K562 (cell line): ENCODE measurements around the gene HYAL1. TPM values are rescaled to one million over a fixed set of nuclear protein-coding genes. Genes with fewer than 3 reads are reported as not detected.

Experiments used
- BCL6 ChIP-seq: fragments of 250-450 bp; sonication (Bioruptor Pico); IDR thresholded peaks from 2 replicates; pipeline ENCODE4 v1.4.0; 2020
- CBFB ChIP-seq: sonication (generic); formaldehyde crosslinking; IDR thresholded peaks from 2 replicates; pipeline ENCODE4 v1.4.0; 2020; ENCODE audit warnings: mild to moderate bottlenecking, missing genetic modification reagents
- CCNT2 ChIP-seq: IDR thresholded peaks from 2 replicates; pipeline ENCODE4 v1.6.1; 2011; ENCODE audit warnings: borderline replicate concordance, low read depth, mild to moderate bottlenecking, moderate library complexity, mixed read lengths, low read length; ENCODE audit not compliant: insufficient read length; ENCODE audit errors: extremely low read depth
- ELF1 ChIP-seq: fragments of 200-800 bp; sonication (Bioruptor generic); IDR thresholded peaks from 2 replicates; pipeline ENCODE4 v1.6.1; 2016; ENCODE audit warnings: missing genetic modification characterization, missing compliant biosample characterization
- ERF ChIP-seq: fragments of 450-650 bp; formaldehyde crosslinking; IDR thresholded peaks from 2 replicates; pipeline ENCODE4 v1.4.0; 2020; ENCODE audit warnings: mild to moderate bottlenecking, mixed read lengths
- KDM5B ChIP-seq: fragments of 200-600 bp; sonication (generic); IDR thresholded peaks from 2 replicates; pipeline ENCODE4 v1.6.1; 2012; ENCODE audit warnings: low read depth, mild to moderate bottlenecking, moderate library complexity, low read length, control low read depth, inconsistent platforms; ENCODE audit not compliant: insufficient replicate concordance
- KLF6 ChIP-seq: fragments of 250-450 bp; sonication (Bioruptor Pico); IDR thresholded peaks from 2 replicates; pipeline ENCODE4 v1.4.0; 2020; ENCODE audit warnings: mild to moderate bottlenecking, moderate library complexity, borderline replicate concordance
- MBD2 ChIP-seq: sonication (generic); IDR thresholded peaks from 2 replicates; pipeline ENCODE4 v1.6.1; 2016; ENCODE audit warnings: low read depth, borderline replicate concordance
- MTA2 ChIP-seq: fragments of 450-650 bp; IDR thresholded peaks from 2 replicates; pipeline ENCODE4 v1.6.1; 2016; ENCODE audit warnings: low read depth
- NRF1 ChIP-seq, 2 experiments: fragments of 450-650 bp; IDR thresholded peaks in 1 of 2; conservative IDR thresholded peaks in 1 of 2; 2 replicates each; pipeline ENCODE4 v1.6.1; 2014; ENCODE audit warnings: mild to moderate bottlenecking in 2 of 2
- POLR2B ChIP-seq: fragments of 450-650 bp; IDR thresholded peaks from 2 replicates; pipeline ENCODE4 v1.6.1; 2018; ENCODE audit warnings: low read depth; ENCODE audit not compliant: partially characterized antibody
- YBX1 ChIP-seq: fragments of 450-650 bp; IDR thresholded peaks from 2 replicates; pipeline ENCODE4 v1.7.1; 2016; ENCODE audit warnings: mild to moderate bottlenecking
- ZNF583 ChIP-seq: fragments of 250-450 bp; sonication (Bioruptor Pico); IDR thresholded peaks from 2 replicates; pipeline ENCODE4 v1.4.0; 2020
- ZNF695 ChIP-seq: fragments of 450-650 bp; formaldehyde crosslinking; IDR thresholded peaks from 2 replicates; pipeline ENCODE4 v1.4.0; 2020; ENCODE audit warnings: mild to moderate bottlenecking, moderate library complexity
- polyA plus RNA-seq, 8 experiments: library from polyadenylated mRNA; depleted of rRNA in 4 of 8; stranded (reverse) in 5 of 8; unstranded in 3 of 8; fragments of >200 nt; fragmentation: Nextera tagmentation in 2 of 8; fragmentation: Illumina TruSeq in 1 of 8; extraction: Ambion mirVana in 2 of 8; extraction: Trizol in 1 of 8; gene quantifications; 2 replicates each; pipeline versions ENCODE4 v1.2.1 to v1.2.3, GENCODE V29; 2011 to 2014; ENCODE audit warnings: inconsistent platforms in 1 of 8, missing spikeins in 1 of 8
- total RNA-seq, 7 experiments: library from RNA; depleted of rRNA in 6 of 7; stranded (reverse); fragments of >200 nt in 6 of 7; fragmentation: Illumina TruSeq in 2 of 7; extraction: Trizol in 2 of 7; gene quantifications; 2 replicates each; pipeline versions ENCODE4 v1.2.1 to v1.2.3, GENCODE V29; 2011 to 2021; ENCODE audit warnings: low replicate concordance in 1 of 7
- TF ChIP-seq, protein P1 (sequence below): fragments of 250-450 bp; sonication (Bioruptor Pico); IDR thresholded peaks from 2 replicates; pipeline ENCODE4 v1.4.0; 2020; ENCODE audit warnings: mild to moderate bottlenecking
- TF ChIP-seq, protein P2 (sequence below): fragments of 450-650 bp; IDR thresholded peaks from 2 replicates; pipeline ENCODE4 v1.6.1; 2016; ENCODE audit warnings: borderline replicate concordance
- TF ChIP-seq, protein P3 (sequence below): fragments of 450-650 bp; IDR thresholded peaks from 2 replicates; pipeline ENCODE4 v1.6.1; 2018; ENCODE audit not compliant: partially characterized antibody
- TF ChIP-seq, protein P4 (sequence below): fragments of 200-800 bp; sonication (Bioruptor generic); IDR thresholded peaks from 2 replicates; pipeline ENCODE4 v1.6.1; 2017; ENCODE audit warnings: missing genetic modification characterization, missing compliant biosample characterization

HYAL1 gene
- total and polyA plus RNA-seq, 9 of the 15 experiments (the other 6 are each of a cell fraction or from before 2014, with no cell fraction given), result 1.4 to 8.5 (median 4.7) TPM

DNA sequence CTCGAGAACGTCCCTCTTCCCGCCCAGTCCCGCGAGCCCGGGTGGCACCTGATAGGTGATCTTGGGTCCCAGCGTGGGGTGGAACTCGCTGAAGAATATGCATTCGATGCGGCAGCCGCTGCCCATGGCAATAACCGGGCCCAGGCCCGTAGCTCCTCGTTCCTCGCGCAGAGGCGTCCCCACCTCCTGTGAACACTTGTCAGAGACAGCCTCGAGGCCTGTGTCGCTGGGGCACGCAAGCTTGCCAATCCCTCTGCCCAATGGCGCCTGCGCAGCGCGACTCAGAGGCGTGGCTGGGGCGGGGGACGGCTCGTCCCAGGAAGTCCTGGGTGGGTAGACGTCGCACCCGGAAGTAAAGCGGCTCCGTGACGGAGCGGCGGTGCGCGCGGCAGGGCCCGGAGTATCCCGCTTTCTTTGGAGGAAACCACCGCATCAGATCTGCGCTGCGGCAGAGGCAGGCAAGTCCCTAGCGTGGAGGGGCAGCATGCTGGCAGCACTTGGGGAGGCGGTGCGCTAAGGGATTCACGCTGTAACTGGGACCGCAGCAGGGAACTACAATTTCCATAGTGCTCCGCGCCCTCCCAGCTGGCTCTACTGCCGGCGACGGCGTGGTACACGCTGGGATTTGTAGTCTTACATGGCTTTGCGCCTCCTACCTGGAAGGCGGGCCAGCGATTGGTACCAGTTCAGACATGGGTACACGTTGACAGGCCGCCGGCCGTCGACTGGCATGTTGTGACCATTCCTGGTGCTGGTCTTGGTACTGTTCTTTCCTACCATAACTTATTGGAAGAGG lies 47.4 kb upstream of the HYAL1 start, which contains the start of the genes CYB561D2 and NPRL2 (continued):
- TF ChIP-seq ELF1 (tag) (peak; percentile 97), ERF (CRISPR knock-in tag) (peak; percentile 60; the same call in 1 of the 2 replicates), ZNF583 (CRISPR knock-in tag) (peak; percentile 49; the same call in 1 of the 2 replicates), NRF1 (conservative IDR thresholded peaks at IDR 0.05 in 1 of 2, IDR thresholded peaks at IDR 0.05 in 1 of 2) (peak; percentile 94 to 96), CCNT2 (peak; percentile 11), BCL6 (no peak), MBD2 (peak; percentile 90), MTA2 (no peak), ZNF695 (CRISPR knock-in tag) (no peak), POLR2B (peak; percentile 70), KDM5B (peak; percentile 69), CBFB (peak; percentile 83; the same call in 1 of the 2 replicates), YBX1 (no peak), KLF6 (CRISPR knock-in tag) (0 out of 2 replicates have a peak, but pooled peaks have one; percentile 53)
- TF ChIP-seq, protein P1, sequence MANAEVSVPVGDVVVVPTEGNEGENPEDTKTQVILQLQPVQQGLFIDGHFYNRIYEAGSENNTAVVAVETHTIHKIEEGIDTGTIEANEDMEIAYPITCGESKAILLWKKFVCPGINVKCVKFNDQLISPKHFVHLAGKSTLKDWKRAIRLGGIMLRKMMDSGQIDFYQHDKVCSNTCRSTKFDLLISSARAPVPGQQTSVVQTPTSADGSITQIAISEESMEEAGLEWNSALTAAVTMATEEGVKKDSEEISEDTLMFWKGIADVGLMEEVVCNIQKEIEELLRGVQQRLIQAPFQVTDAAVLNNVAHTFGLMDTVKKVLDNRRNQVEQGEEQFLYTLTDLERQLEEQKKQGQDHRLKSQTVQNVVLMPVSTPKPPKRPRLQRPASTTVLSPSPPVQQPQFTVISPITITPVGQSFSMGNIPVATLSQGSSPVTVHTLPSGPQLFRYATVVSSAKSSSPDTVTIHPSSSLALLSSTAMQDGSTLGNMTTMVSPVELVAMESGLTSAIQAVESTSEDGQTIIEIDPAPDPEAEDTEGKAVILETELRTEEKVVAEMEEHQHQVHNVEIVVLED, result peak; percentile 80
- TF ChIP-seq, protein P2, sequence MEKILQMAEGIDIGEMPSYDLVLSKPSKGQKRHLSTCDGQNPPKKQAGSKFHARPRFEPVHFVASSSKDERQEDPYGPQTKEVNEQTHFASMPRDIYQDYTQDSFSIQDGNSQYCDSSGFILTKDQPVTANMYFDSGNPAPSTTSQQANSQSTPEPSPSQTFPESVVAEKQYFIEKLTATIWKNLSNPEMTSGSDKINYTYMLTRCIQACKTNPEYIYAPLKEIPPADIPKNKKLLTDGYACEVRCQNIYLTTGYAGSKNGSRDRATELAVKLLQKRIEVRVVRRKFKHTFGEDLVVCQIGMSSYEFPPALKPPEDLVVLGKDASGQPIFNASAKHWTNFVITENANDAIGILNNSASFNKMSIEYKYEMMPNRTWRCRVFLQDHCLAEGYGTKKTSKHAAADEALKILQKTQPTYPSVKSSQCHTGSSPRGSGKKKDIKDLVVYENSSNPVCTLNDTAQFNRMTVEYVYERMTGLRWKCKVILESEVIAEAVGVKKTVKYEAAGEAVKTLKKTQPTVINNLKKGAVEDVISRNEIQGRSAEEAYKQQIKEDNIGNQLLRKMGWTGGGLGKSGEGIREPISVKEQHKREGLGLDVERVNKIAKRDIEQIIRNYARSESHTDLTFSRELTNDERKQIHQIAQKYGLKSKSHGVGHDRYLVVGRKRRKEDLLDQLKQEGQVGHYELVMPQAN, result peak; percentile 81; the same call in 1 of the 2 replicates
- TF ChIP-seq, protein P3, sequence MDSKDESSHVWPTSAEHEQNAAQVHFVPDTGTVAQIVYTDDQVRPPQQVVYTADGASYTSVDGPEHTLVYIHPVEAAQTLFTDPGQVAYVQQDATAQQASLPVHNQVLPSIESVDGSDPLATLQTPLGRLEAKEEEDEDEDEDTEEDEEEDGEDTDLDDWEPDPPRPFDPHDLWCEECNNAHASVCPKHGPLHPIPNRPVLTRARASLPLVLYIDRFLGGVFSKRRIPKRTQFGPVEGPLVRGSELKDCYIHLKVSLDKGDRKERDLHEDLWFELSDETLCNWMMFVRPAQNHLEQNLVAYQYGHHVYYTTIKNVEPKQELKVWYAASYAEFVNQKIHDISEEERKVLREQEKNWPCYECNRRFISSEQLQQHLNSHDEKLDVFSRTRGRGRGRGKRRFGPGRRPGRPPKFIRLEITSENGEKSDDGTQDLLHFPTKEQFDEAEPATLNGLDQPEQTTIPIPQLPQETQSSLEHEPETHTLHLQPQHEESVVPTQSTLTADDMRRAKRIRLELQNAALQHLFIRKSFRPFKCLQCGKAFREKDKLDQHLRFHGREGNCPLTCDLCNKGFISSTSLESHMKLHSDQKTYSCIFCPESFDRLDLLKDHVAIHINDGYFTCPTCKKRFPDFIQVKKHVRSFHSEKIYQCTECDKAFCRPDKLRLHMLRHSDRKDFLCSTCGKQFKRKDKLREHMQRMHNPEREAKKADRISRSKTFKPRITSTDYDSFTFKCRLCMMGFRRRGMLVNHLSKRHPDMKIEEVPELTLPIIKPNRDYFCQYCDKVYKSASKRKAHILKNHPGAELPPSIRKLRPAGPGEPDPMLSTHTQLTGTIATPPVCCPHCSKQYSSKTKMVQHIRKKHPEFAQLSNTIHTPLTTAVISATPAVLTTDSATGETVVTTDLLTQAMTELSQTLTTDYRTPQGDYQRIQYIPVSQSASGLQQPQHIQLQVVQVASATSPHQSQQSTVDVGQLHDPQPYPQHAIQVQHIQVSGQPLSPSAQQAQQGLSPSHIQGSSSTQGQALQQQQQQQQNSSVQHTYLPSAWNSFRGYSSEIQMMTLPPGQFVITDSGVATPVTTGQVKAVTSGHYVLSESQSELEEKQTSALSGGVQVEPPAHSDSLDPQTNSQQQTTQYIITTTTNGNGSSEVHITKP, result peak; percentile 24
- TF ChIP-seq, protein P4, sequence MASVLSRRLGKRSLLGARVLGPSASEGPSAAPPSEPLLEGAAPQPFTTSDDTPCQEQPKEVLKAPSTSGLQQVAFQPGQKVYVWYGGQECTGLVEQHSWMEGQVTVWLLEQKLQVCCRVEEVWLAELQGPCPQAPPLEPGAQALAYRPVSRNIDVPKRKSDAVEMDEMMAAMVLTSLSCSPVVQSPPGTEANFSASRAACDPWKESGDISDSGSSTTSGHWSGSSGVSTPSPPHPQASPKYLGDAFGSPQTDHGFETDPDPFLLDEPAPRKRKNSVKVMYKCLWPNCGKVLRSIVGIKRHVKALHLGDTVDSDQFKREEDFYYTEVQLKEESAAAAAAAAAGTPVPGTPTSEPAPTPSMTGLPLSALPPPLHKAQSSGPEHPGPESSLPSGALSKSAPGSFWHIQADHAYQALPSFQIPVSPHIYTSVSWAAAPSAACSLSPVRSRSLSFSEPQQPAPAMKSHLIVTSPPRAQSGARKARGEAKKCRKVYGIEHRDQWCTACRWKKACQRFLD, result peak; percentile 93
